GM12891 (cell line): Measurements from ENCODE around the gene ICAM3.

Experiments used
- DNase-seq: peaks from one replicate; pipeline ENCODE4 v3.0.0; 2011; ENCODE audit warnings: low spot score; ENCODE audit not compliant: insufficient read length
- FAIRE-seq: peaks from 2 replicates; lab custom pipeline; 2011; peaks lifted over from hg19 to GRCh38; lab: Jason Lieb, UNC
- PAX5 ChIP-seq: IDR thresholded peaks from 2 replicates; pipeline ENCODE4 v1.6.1; 2011; ENCODE audit warnings: low read length, moderate library complexity, mild to moderate bottlenecking; ENCODE audit not compliant: insufficient read depth, severe bottlenecking
- POLR2A ChIP-seq: IDR thresholded peaks from 2 replicates; pipeline ENCODE4 v1.6.1; 2011; ENCODE audit warnings: low read depth, low read length, control low read depth
- POLR2AphosphoS5 ChIP-seq: IDR thresholded peaks from 2 replicates; pipeline ENCODE4 v1.6.1; 2011; ENCODE audit warnings: low read depth, low read length, control low read depth
- POU2F2 ChIP-seq: IDR thresholded peaks from 2 replicates; pipeline ENCODE4 v1.6.1; 2011; ENCODE audit warnings: low read depth, mild to moderate bottlenecking, control low read depth, low read length, moderate library complexity
- SPI1 ChIP-seq: IDR thresholded peaks from 2 replicates; pipeline ENCODE4 v1.6.1; 2011; ENCODE audit warnings: low read depth, low read length, control low read depth
- TAF1 ChIP-seq: IDR thresholded peaks from 2 replicates; pipeline ENCODE4 v1.6.1; 2011; ENCODE audit warnings: low read depth, low read length, control low read depth

ICAM3 gene

DNA sequence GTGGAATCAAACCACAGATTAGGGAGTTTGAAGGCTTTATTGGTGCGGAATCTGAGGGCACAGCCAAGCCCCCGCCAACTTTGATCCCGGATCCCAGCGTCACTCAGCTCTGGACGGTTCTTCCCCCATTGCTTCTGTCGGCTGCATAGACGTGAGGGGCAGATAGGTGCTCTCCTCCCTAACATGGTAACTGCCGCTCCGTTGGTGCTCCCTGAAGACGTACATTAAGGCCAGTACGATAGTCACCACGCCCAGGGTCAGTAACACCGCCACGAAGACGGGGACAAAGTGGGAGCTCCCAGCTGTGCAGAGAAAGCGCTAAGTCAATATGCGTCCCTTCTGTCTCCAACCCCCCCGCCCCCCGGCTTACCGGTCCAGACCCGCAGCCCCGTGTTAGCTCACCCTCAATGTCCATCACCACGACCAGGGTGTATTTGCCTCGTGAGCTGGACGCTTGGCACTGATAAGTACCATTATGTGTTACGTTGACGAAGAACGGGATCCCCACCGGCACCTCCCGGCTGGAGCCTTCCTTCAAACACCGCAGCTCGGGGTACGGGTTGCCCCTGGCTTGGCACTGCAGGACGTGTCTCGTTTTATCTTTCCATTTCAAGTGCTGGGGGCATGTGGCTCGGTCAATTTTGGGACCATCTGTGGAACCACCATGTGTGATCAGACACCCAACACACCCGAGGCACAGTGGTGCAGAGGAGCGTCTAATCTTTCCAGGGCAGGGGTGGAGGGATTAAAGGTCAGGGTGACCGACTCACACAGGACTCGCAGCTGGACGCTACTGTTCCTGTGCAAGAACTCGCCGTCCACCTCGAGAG, 5.5 kb downstream of the ICAM3 start:
- DNase-seq (no peak), FAIRE-seq (no peak)
- TF ChIP-seq POLR2A (no peak), PAX5 (no peak), SPI1 (no peak), POU2F2 (no peak), TAF1 (no peak), POLR2AphosphoS5 (no peak)

DNA sequence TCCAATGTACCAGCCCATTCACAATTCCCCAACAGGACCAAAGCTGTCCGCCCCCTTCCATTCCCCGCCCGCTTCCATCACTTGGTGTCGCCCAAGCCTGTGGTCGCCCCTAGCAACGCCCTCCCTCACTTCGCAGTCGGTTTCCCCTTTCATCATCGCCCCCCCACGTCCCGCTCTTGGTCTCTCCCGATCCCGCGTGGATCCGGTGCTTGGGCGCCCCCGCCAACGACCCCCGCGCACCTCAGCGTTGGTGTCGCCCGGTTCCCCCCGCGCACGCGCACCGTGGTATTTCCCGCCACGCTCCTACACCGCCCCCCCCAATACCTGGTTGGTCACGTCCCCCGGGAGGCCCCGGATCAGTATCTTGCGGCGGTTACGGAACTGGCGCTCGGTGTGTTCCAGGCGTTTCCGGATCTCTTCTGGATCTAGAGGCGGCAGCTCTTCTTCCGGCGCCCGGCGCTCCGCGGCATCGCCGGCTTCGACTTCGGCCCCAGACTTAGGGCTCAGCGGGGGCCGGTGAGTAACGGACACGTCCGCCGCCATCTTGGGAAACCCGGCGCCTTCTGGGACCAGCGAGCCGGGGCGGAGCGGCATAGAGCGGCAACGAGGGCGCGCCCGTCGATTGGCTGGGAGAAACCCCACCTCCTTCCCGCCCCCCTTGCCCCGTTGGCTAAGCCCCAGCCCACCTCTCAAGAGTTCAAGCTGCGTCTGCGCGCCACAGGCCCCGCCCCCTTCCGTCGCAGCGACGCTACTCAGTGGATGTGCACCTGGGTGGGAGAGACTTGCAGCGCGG, 6.3 kb downstream of the ICAM3 start, which contains the start of gene RAVER1:
RAVER1 (minus strand) TSS at position 565 of the 793 bp plus-strand sequence; CDS start at position 543, 22 bp downstream.
- DNase-seq, result peak; percentile 100
- TF ChIP-seq TAF1 (peak; percentile 89), PAX5 (no peak), POLR2AphosphoS5 (peak; percentile 85), POU2F2 (0 out of 2 replicates have a peak, but pooled peaks have one; percentile 27), POLR2A (peak; percentile 84), SPI1 (no peak)
- FAIRE-seq, result peak; percentile 100

DNA sequence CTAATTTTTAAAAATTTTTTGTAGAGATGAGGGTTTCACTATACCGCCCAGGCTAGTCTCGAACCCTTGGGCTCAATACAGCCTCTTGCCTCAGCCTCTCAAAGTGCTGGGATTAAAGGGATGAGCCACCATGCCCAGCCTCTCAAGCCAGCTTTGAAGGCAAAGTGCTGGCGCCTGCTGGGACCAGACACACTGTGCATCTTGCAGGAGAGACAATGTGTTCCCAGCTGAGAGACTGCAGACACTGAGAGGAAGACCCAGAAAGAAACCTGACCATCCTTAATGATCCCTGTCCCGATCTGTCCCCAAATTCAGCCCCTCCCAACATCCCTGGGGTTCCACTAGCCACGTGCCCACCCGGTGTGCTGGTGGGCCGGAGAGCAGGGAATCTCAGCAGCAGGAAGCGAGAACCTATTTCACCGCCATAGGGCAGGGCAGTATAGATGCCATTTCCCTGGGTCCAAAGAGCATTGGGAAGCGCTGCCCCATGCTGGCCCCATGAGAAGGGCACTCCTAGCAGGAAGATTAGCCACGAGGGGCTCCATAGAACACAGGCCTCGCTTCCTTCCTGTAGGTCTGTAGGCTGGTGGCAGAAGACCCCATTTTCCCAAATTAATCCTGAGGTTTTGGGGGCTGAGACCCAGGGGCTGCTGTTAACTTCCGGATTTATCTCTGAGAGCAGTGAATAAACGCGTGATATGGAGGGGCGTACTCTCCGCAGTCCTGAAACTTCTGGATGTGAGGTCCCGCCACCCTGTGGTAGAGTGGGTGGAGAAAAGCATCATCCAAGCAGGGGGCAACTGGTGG, 7.1 kb downstream of the ICAM3 start:
- DNase-seq (no peak), FAIRE-seq (no peak)
- no peak for TF ChIP-seq POLR2A
- TF ChIP-seq SPI1, result no peak
- TF ChIP-seq POU2F2, result no peak
- TF ChIP-seq PAX5, result no peak
- no peak for TF ChIP-seq POLR2AphosphoS5
- no peak for TF ChIP-seq TAF1

DNA sequence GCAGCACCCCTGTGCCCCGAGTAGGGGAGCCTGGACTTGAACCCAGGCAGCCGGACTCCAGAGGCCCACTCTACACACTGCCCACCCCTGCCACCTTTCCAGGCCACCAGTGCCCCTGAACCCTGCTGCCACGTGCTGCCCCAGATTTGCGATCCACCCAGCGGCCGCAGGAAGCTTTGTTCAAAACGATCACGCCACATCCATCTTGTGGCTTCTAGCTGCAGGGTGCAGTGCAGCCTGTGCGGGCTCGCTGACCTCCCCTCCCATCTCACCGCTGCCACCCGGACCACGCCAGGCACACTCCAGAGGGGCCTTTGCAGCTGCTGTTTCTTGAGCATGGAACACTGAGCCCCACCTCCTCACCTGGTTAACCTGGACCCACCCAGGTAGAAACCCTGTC, 9.9 kb downstream of the ICAM3 start:
- FAIRE-seq, result no peak
- no peak for DNase-seq
- TF ChIP-seq POLR2AphosphoS5, result no peak
- no peak for TF ChIP-seq SPI1
- TF ChIP-seq POLR2A, result no peak
- TF ChIP-seq PAX5, result no peak
- no peak for TF ChIP-seq POU2F2
- TF ChIP-seq TAF1, result no peak

DNA sequence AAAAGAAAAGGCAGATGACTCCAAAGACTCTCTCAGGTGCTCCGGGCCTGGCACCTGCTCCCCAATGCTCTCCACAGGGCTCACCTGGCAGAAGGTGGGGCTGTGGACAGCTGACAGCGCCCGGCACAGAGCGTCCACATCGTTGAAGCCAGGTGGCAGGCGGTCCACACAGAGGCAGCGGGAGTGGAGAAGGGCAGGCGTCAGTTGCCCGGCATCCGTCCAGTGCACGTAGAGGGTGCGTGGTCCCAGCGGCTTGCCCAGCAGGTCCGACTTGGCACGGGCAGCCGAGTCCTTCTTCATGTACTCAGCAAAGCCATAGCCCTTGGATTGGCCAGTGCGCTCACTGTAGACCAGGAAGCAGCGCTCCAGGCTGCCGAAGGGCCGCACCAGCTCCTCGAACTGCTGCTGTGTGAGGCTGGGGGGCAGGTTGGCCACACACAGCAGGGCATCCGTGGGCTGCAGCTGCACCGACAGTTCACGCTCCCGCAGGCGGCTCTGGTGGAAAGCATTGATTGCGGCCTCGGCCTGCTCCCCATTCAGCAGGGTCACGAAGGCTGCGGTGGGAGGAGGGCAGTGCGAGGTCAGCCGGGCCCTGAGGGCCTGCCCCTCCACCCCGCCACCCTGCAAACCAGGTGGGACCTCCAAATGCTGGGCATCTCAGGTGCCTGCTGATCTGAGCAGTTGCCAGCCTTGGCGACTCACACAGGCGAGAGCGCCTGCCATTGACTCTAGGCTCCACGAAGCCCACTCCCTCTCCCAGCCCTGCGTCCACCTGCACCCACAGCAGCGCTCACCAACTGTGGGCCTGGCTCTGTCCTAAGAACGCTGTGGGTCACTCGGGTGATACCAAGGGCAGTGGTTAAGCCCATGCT, 10.6 kb downstream of the ICAM3 start:
- no peak for FAIRE-seq
- DNase-seq, result no peak
- no peak for TF ChIP-seq TAF1
- TF ChIP-seq POLR2AphosphoS5, result no peak
- TF ChIP-seq POLR2A, result no peak
- TF ChIP-seq PAX5, result no peak
- TF ChIP-seq POU2F2, result no peak
- no peak for TF ChIP-seq SPI1

DNA sequence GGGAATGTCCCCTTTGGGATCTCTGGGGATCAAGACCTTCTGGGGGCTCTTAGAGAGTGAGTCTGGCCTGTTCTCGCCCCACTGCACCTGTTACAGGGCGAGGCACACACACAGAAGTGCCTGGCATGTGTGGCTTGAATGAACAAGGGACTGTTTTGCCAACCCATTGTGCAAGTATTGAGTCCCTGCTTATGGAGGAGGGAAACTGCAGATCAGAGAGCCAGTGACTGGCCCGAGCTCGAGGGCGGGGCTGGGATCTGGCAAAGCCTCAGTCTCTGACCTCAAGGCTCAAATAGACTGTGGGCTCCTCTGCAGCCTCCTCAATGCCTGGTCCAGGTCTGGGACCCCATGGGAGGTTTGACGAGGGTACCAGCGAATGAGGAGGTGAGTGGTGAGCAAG, 11.6 kb downstream of the ICAM3 start:
- no peak for TF ChIP-seq POLR2A
- TF ChIP-seq SPI1, result no peak
- no peak for TF ChIP-seq POLR2AphosphoS5
- TF ChIP-seq POU2F2, result no peak
- no peak for TF ChIP-seq TAF1
- TF ChIP-seq PAX5, result no peak
- DNase-seq (no peak), FAIRE-seq (no peak)

DNA sequence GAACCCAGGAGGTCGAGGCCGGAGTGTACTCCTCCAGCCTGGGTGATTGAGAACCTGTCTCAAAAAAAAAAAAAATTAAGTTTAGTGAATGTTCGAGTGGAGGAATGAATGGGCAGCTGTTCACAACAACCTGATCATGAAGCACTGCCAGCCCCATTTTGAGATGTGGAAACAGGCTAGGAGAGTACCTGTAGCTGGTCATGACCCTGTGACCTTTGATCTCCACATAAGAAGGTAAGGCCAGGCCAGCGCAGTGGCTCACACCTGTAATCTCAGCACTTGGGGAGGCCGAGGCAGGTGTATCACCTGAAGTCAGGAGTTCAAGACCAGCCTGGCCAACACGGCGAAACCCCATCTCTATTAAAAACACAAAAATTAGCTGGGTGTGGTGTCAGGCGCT, 13.7 kb downstream of the ICAM3 start:
- no peak for TF ChIP-seq TAF1
- TF ChIP-seq POLR2AphosphoS5, result no peak
- TF ChIP-seq SPI1, result no peak
- no peak for TF ChIP-seq POLR2A
- no peak for TF ChIP-seq PAX5
- no peak for TF ChIP-seq POU2F2
- FAIRE-seq (no peak), DNase-seq (no peak)

DNA sequence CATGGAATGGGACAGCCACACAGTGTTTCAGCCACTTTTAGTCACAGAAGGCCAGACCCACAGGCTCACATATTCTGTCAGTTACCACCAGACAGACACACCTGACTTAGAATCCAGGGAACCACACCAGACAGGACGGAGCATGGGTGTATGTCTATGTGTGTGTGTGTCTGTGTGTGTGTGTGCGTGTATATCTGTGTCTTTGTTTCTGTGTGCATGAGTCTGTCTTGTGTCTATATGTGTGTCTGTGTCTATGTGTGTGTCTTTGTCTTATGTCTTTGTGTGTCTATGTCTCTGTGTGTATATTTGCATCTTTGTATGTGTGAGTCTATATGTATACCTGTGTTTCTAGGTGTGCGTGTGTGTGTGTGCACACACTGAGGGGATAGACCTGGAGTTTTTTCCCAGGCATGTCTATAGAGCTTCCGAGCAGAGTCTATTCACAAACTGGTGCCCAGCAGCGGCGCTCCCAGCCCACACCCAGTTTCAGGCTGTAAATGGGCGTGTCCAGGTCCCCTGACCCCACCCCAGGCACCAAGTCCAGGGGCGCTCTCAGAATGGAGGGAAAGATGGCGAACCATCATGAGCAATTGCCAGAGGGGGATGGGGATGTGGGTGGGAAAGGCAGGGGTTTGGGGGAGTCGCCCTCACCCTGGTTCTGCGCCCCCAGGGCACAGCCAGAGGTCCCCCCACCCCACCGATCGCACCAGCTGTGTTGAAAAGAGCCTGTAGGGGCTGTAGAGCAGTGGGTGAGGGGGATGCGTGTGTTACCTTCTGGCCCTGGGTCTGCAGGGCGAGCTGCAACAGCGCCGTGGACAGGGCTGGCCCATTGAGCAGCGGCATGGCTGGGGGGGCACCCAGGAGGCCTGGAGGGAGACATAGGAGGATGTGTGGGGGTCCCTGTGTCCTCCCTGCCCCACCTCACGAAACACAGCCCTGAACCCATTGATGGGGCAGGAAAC, 17.3 kb downstream of the ICAM3 start:
- peak; percentile 66 for FAIRE-seq

More for the DNA sequence above, 17.3 kb downstream of the ICAM3 start:
- TF ChIP-seq POLR2A, result peak; percentile 65
- no peak for TF ChIP-seq SPI1
- TF ChIP-seq POLR2AphosphoS5, result peak; percentile 51; the same call in 1 of the 2 replicates
- no peak for DNase-seq
